Measurements from ENCODE around the gene S100A8. TPM values are rescaled to one million over a fixed set of nuclear protein-coding genes. Genes with fewer than 3 reads are reported as not detected.
A peak's percentile ranks its signal among the peaks of the same experiment; 100 is the strongest.

The S100A8 gene
- total RNA-seq, 1 experiment from 2014 or later = 1.4 TPM

GRCh38 chr1:153404768-153405167 lies 13.9 kb upstream of the S100A8 start:
- Histone ChIP-seq H3K4me2 (ENCODE audit: low read length) (no peak overlapping the region), H3K4me3 (replicated peaks in 1 of 2; ENCODE audit: low read depth in 1 of 2, low read length in 2 of 2) (no peak overlapping the region), H3K27me3 (ENCODE audit: insufficient read depth, low read length) (peaks cover 59% of the 10 kb centered on the region), H3K9me2 (ENCODE audit: insufficient read depth) (no peaks in the 10 kb centered on the region), H3K4me1 (ENCODE audit: control insufficient read depth in 1 of 2, insufficient read depth in 2 of 2, low read length in 2 of 2) (no peaks in the 10 kb centered on the region), H3K27ac (ENCODE audit: low read depth, low read length) (no peak overlapping the region), H3K9me3 (ENCODE audit: control insufficient read depth in 1 of 2, insufficient read depth in 1 of 2, low read depth in 1 of 2, low read length in 2 of 2) (no peaks in the 10 kb centered on the region), H3K36me3 (ENCODE audit: control insufficient read depth in 1 of 2, insufficient read depth in 2 of 2, low read length in 2 of 2) (no peaks in the 10 kb centered on the region), H4K20me1 (ENCODE audit: insufficient read depth) (no peaks in the 10 kb centered on the region), H3K79me2 (ENCODE audit: insufficient read depth, low read length) (no peaks in the 10 kb centered on the region), H3K9ac (ENCODE audit: low read length) (no peak overlapping the region), H2AFZ (ENCODE audit: low read depth, low read length, poor library complexity, severe bottlenecking) (no peak overlapping the region)
- DNase-seq (ENCODE audit: low read depth, low spot score) (peak; percentile 39), ATAC-seq (peak; percentile 87)
- RAD21 ChIA-PET (ENCODE audit: low non-redundant PET in 1 of 2, low total read pairs in 2 of 2, uncharacterized antibody in 2 of 2, unreplicated experiment in 2 of 2) = no interaction called here
- BruUV-seq (replicated peaks) = no TSS peak
- CTCF ChIA-PET = no interaction called here
- intact Hi-C loops (cut with micrococcal nuclease) = loop anchor here (2.0 to 5.0 kb wide), 2 partner anchors 52 to 93 kb away; no protein-coding TSS in a partner anchor
- POLR2A ChIA-PET = no interaction called here
- TF ChIP-seq CBX3 (IDR thresholded peaks at IDR 0.05; ENCODE audit: low read depth) (peak; percentile 99), CTCF (IDR thresholded peaks at IDR 0.05 in 2 of 3, conservative IDR thresholded peaks at IDR 0.05 in 1 of 3; ENCODE audit: borderline replicate concordance in 1 of 3, insufficient read depth in 1 of 3, low read depth in 2 of 3, low read length in 2 of 3) (peak; percentile 62 to 78 (median 68); a peak in 5 of 6 replicates), ZNF274 (IDR thresholded peaks at IDR 0.05; ENCODE audit: low read depth, low read length) (no peak), SRF (IDR thresholded peaks at IDR 0.05; ENCODE audit: low read depth) (no peak), YY1 (IDR thresholded peaks at IDR 0.05; ENCODE audit: extremely low read depth, insufficient replicate concordance, low read depth, low read length) (no peak), MAX (IDR thresholded peaks at IDR 0.05) (peak; percentile 100)

- intact Hi-C loops (cut with micrococcal nuclease) = loop anchor here (2.0 to 5.0 kb wide), 2 partner anchors 51 to 93 kb away; no protein-coding TSS in a partner anchor
- Histone ChIP-seq H4K20me1 (ENCODE audit: insufficient read depth) (no peaks in the 10 kb centered on the region), H3K27me3 (ENCODE audit: insufficient read depth, low read length) (peaks cover 57% of the 10 kb centered on the region), H3K9me3 (ENCODE audit: control insufficient read depth in 1 of 2, insufficient read depth in 1 of 2, low read depth in 1 of 2, low read length in 2 of 2) (no peaks in the 10 kb centered on the region), H2AFZ (ENCODE audit: low read depth, low read length, poor library complexity, severe bottlenecking) (no peak overlapping the region), H3K36me3 (ENCODE audit: control insufficient read depth in 1 of 2, insufficient read depth in 2 of 2, low read length in 2 of 2) (no peaks in the 10 kb centered on the region), H3K4me2 (ENCODE audit: low read length) (no peak overlapping the region), H3K4me3 (replicated peaks in 1 of 2; ENCODE audit: low read depth in 1 of 2, low read length in 2 of 2) (no peak overlapping the region), H3K4me1 (ENCODE audit: control insufficient read depth in 1 of 2, insufficient read depth in 2 of 2, low read length in 2 of 2) (no peaks in the 10 kb centered on the region), H3K27ac (ENCODE audit: low read depth, low read length) (no peak overlapping the region), H3K79me2 (ENCODE audit: insufficient read depth, low read length) (no peaks in the 10 kb centered on the region), H3K9ac (ENCODE audit: low read length) (no peak overlapping the region), H3K9me2 (ENCODE audit: insufficient read depth) (no peaks in the 10 kb centered on the region)
- CTCF ChIA-PET = no interaction called here
- DNase-seq (ENCODE audit: low read depth, low spot score) = no peak
- RAD21 ChIA-PET (ENCODE audit: low non-redundant PET in 1 of 2, low total read pairs in 2 of 2, uncharacterized antibody in 2 of 2, unreplicated experiment in 2 of 2) = no interaction called here
- ATAC-seq = no peak
- no TSS peak for BruUV-seq (replicated peaks)
- POLR2A ChIA-PET = no interaction called here
- no peak for TF ChIP-seq CTCF (IDR thresholded peaks at IDR 0.05 in 2 of 3, conservative IDR thresholded peaks at IDR 0.05 in 1 of 3; ENCODE audit: borderline replicate concordance in 1 of 3, insufficient read depth in 1 of 3, low read depth in 2 of 3, low read length in 2 of 3)
- no peak for TF ChIP-seq CBX3 (IDR thresholded peaks at IDR 0.05; ENCODE audit: low read depth)
- TF ChIP-seq POLR2AphosphoS5 (IDR thresholded peaks at IDR 0.05; ENCODE audit: low read depth, low read length) = no peak
- no peak for TF ChIP-seq EZH2 (IDR thresholded peaks at IDR 0.05)
- no peak for TF ChIP-seq FOSL1 (IDR thresholded peaks at IDR 0.05; ENCODE audit: low read depth)
- no peak for TF ChIP-seq ZBTB33 (IDR thresholded peaks at IDR 0.05; ENCODE audit: extremely low read depth, insufficient replicate concordance, low read length)
- no peak for TF ChIP-seq MAX (IDR thresholded peaks at IDR 0.05)
- no peak for TF ChIP-seq CEBPB (IDR thresholded peaks at IDR 0.05; ENCODE audit: low read depth)
- TF ChIP-seq EGR1 (IDR thresholded peaks at IDR 0.05; ENCODE audit: low read depth) = no peak
These were observed 13.3 kb upstream of the S100A8 start for GRCh38 chr1:153404086-153404635.

Data from HCT116 (cell line).